H54 (cell line): ENCODE measurements around the gene TRERF1.
"Not testable (repeated sequence)": the region's sequence is repeated elsewhere in the genome, so short reads cannot be mapped to it uniquely, and the experiment has no call there.

Experiments
- DNase-seq: peaks from one replicate; pipeline ENCODE4 v3.0.0; 2011; ENCODE audit warnings: low spot score, mixed read lengths; ENCODE audit not compliant: insufficient read length
- FAIRE-seq: peaks from 3 replicates; lab custom pipeline; 2011; peaks lifted over from hg19 to GRCh38; lab: Jason Lieb, UNC
- POLR2A ChIP-seq: IDR thresholded peaks from 2 replicates; pipeline ENCODE4 v1.6.1; 2011; ENCODE audit warnings: low read depth, mild to moderate bottlenecking, low read length

TRERF1 gene

DNA sequence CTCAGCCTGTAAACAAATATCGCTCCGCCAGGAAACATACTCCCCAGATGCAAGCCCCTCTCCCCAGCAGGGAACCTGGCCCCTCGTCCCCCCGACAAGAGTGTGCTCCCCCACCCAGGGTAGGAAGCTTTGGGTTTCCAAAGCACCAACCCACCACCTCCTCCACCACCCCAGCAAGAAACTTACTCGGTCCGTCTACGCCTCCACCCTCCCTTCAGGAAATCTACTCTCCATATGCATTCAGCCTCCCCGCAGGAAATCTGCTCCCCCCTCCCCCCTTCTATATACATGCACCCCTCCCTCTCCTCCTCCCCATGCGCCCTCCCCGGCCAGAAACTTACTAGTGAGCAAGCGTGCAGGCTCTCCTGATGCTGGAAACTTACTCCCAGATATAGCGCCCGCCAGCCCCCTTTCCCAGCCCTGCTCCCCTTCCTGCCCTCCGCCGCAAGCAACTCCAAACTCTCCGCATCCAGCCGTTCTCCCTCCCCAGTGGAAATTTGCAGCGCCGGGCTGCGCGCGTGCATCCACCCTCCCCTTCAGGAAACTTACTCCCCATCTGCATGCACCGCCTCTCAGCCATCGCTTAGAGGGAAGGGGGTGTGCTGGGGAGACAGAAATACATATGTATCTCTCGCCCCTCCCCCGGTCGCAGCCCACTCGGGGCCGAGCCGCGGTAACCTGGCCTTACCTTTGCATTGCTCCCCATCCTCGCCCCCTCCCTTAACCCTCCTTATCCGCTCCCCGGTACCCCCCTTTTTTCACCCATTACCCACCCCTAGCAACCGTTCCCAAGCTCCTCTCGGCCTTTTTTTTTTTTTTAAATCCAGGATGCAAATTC is at the start of gene TRERF1:
Gene TRERF1, minus strand, starts transcription at position 594 of the 838 bp plus-strand sequence. CDS start 182,336 bp downstream, outside the sequence.
- peak; percentile 19; the same call in 1 of the 2 replicates for TF ChIP-seq POLR2A
- FAIRE-seq, result no peak

DNA sequence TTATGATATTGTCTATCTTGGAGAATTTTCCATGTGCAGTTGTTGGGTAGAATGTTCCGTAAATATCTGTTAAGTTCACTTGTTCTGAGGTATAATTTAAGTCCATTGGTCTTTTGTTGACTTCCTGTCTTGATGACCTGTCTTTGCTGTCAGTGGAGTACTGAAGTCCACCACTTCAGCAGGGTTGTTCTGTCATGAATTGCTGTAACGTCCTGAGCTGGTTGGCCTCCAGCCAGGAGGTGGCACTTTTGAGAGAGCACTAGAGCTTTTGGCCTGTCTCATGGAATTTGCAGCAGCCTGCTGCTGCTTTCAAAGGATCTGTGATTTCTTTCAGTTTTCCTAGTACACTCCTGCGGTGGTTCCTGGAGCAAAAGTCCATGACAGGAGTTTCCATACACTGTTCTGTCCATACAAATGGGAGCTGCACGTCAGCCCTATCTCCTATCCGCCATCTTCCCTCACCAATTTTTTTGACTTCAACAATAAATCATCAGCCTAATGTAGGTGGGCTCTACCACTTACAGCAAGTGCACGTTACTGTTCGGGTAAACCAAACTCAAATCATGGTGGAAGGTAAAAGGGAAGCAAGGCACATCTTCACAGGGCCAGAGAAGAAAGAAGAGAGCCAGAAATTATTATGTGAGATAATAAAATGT is 46.9 kb upstream of the TRERF1 start:
- FAIRE-seq (peak; percentile 15), DNase-seq (no peak)
- TF ChIP-seq POLR2A, result no peak

More for the DNA sequence above, at the start of gene TRERF1:
- peak; percentile 67 for DNase-seq

GRCh38 chr6:42493914-42494539 is 42.3 kb upstream of the TRERF1 start:
- DNase-seq (no peak), FAIRE-seq (no peak)
- TF ChIP-seq POLR2A, result no peak

GRCh38 chr6:42488129-42488528 is 36.4 kb upstream of the TRERF1 start:
- no peak for FAIRE-seq
- TF ChIP-seq POLR2A, result no peak
- DNase-seq, result no peak

GRCh38 chr6:42484261-42484660 is 32.5 kb upstream of the TRERF1 start:
- no peak for TF ChIP-seq POLR2A

GRCh38 chr6:42482174-42482573 is 30.4 kb upstream of the TRERF1 start:
- FAIRE-seq, result no peak
- TF ChIP-seq POLR2A, result no peak

More at GRCh38 chr6:42484261-42484660, 32.5 kb upstream of the TRERF1 start:
- DNase-seq, result no peak
- no peak for FAIRE-seq

GRCh38 chr6:42471714-42472113 is 20.0 kb upstream of the TRERF1 start:
- DNase-seq (no peak), FAIRE-seq (no peak)
- TF ChIP-seq POLR2A, result no peak

More at GRCh38 chr6:42482174-42482573, 30.4 kb upstream of the TRERF1 start:
- DNase-seq, result no peak

DNA sequence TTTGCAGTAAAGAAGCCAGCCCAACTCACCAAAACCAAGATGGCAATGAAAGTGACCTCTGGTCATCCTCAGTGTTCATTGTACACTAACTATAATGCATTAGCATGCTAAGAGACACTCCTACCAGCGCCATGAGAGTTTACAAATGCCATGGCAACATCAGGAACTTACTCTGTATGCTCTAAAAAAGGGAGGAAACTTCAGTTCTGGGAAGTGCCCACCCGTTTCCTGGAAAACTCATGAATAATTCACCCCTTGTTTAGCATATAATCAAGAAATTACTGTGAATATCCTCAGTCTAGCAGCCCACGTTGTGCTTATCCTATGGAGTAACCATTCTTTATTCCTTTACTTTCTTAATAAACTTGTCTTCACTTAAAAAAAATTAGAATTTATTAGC is 19.4 kb upstream of the TRERF1 start:
- TF ChIP-seq POLR2A, result no peak
- DNase-seq, result no peak
- FAIRE-seq, result no peak

DNA sequence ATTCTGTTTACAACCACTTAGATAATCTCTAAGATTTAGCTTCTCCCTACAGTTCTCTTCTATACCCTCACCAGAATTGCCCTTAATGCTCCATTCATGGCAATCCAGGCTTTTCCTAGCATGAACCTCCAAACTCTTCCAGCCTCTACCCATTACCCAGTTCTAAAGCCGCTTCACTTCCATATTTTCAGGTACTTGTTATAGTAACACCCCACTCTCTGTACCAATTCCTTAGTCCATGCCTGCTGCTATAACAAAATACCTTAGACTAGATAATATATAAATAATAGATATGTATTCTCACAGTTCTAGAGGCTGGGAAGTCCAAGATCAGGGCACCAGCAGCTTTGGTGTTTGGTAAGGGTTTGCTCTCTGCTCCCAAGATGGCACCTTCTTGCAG is 16.5 kb upstream of the TRERF1 start:
- FAIRE-seq, result no peak
- DNase-seq, result no peak
- no peak for TF ChIP-seq POLR2A

- DNase-seq (no peak), FAIRE-seq (no peak)
- no peak for TF ChIP-seq POLR2A
Observed at GRCh38 chr6:42467651-42468050, 15.9 kb upstream of the TRERF1 start.

DNA sequence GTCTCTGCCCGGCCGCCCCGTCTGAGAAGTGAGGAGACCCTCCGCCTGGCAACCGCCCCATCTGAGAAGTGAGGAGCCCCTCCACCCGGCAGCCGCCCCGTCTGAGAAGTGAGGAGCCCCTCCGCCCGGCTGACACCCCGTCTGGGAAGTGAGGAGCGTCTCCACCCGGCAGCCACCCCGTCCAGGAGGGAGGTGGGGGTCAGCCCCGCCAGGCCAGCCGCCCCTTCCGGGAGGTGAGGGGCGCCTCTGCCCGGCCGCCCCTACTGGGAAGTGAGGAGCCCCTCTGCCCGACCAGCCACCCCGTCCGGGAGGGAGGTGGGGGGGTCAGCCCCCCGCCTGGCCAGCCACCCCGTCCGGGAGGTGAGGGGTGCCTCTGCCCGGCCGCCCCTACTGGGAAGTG is 14.7 kb upstream of the TRERF1 start:
- DNase-seq, FAIRE-seq: not testable (repeated sequence)

DNA sequence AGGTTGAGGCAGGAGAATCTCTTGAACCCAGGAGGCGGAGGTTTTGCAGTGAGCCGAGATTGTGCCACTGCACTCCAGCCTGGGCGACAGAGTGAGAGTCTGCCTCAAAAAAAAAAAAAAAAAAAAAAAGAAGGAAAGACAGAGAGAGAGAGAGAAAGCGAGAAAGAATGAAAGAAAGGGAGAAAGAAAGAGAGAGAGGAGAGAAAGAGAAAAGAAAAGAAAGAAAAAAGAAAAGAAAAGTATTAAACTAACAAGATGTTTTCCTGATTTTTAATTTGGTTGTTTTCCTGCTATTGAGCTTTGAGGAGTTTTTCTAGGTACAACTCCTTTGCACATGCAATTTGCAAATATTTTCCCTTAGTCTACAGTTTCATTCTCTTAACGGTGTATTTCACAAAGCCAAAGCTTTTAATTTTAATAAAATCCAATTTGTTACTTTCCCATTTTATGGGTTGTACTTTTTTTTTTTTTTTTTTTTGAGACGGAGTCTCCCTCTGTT is 10.8 kb upstream of the TRERF1 start:
- no peak for TF ChIP-seq POLR2A
- FAIRE-seq (no peak), DNase-seq (no peak)

DNA sequence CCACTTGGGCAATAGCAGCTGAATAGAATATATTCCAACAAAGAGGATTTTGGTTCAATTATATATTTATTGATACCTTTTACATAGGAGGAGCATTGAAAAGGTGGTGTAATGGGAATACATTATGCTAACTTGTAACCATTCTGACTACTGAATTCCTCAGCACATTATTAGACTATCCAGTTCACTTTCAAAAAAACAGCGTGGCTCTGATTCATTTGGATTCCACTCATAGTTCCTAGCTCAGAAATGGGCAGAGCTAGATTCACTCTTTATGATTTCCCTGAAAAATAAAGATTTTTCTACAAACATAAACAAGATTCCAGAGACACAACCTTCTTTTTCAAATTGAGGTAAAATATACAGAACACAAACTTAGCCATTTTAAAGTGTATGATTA is 9.2 kb upstream of the TRERF1 start:
- DNase-seq (no peak), FAIRE-seq (peak; percentile 53)
- no peak for TF ChIP-seq POLR2A

DNA sequence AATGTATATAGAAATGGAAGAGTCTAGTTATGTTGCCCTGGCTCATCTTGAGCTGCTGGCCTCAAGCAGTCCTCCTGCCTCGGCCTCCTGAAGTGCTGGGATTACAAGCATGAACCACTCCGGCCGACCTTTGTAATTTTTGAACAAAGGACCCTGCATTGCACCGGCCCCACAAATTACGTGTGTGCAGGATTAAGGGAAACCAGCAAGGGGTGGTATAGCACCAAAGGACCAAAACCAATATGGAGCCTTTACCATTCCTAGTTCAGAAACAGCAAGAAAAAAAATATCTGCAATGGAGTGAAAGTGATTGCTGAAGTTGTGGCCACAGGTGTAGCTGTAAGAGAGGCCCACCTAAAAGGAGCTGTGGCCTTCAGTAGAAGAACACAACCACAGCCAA is 8.2 kb upstream of the TRERF1 start:
- no peak for TF ChIP-seq POLR2A
- FAIRE-seq (no peak), DNase-seq (no peak)
